Endothelial cell of umbilical vein (primary cell): Measurements from ENCODE around the gene SMIM21. TPM values are rescaled to one million over a fixed set of nuclear protein-coding genes. Genes with fewer than 3 reads are reported as not detected.

Experiments
- BruUV-seq: library from RNA; stranded (reverse); fragments of 400-500 nt; replicated peaks from 2 replicates; lab custom pipeline; 2021; lab: Mats Ljungman, UMichigan
- CTCF ChIA-PET: fragments of 300-600, 350-600 bp; sonication (Branson Sonifier 250); formaldehyde crosslinking; loops from one replicate; lab custom pipeline; 2021; ENCODE audit warnings: antibody characterized with exemption, inconsistent platforms; lab: Charles Lee
- POLR2A ChIA-PET: fragments of 300-600, 350-600 bp; sonication (Branson Sonifier 250); formaldehyde crosslinking; loops from one replicate; lab custom pipeline; 2021; ENCODE audit warnings: antibody characterized with exemption, inconsistent platforms; lab: Charles Lee
- DNase-seq: peaks from one replicate; pipeline ENCODE4 v3.0.0-alpha.2; 2011; ENCODE audit warnings: low read depth, low spot score
- FAIRE-seq: peaks from 2 replicates; lab custom pipeline; 2011; peaks lifted over from hg19 to GRCh38; lab: Jason Lieb, UNC
- H2AFZ ChIP-seq: 2 replicates; pipeline ENCODE4 v1.6.0; 2012; ENCODE audit warnings: low read depth, low read length, control low read depth, inconsistent platforms
- H3K27ac ChIP-seq: 2 replicates; pipeline ENCODE4 v1.5.1; 2011; ENCODE audit warnings: low read depth, mild to moderate bottlenecking, control low read depth, low read length, moderate library complexity; ENCODE audit not compliant: insufficient read depth
- H3K27me3 ChIP-seq, 2 experiments: 2 replicates each; pipeline versions ENCODE4 v1.6.0 to v1.6.1; 2011; ENCODE audit warnings: low read length in 2 of 2, mixed read lengths in 1 of 2; ENCODE audit not compliant: control insufficient read depth in 2 of 2, insufficient read depth in 2 of 2
- H3K36me3 ChIP-seq, 2 experiments: 2 replicates in 1 of 2; 3 replicates in 1 of 2; pipeline ENCODE4 v1.5.1; 2011; ENCODE audit warnings: low read length in 2 of 2, mild to moderate bottlenecking in 1 of 2, moderate library complexity in 1 of 2; ENCODE audit not compliant: control insufficient read depth in 2 of 2, insufficient read depth in 2 of 2; ENCODE audit errors: extremely low read depth in 1 of 2
- H3K4me1 ChIP-seq: 3 replicates; pipeline ENCODE4 v1.5.1; 2011; ENCODE audit warnings: mild to moderate bottlenecking, low read length; ENCODE audit not compliant: control insufficient read depth, insufficient read depth; ENCODE audit errors: extremely low read depth
- H3K4me2 ChIP-seq: 2 replicates; pipeline ENCODE4 v1.6.1; 2011; ENCODE audit warnings: low read length, control low read depth, mixed read lengths; ENCODE audit not compliant: insufficient read depth
- H3K4me3 ChIP-seq, 3 experiments: fragments of 200-600 bp in 1 of 3; sonication (generic), shearing (Covaris generic) in 1 of 3; replicated peaks in 1 of 3; 2 replicates each; pipeline ENCODE4 v1.5.1; 2011 to 2016; ENCODE audit warnings: control low read depth in 3 of 3, low read length in 3 of 3, mild to moderate bottlenecking in 2 of 3, inconsistent platforms in 1 of 3, low read depth in 1 of 3, moderate library complexity in 1 of 3; ENCODE audit not compliant: insufficient read depth in 1 of 3
- H3K79me2 ChIP-seq: 2 replicates; pipeline ENCODE4 v1.6.0; 2012; ENCODE audit warnings: low read length, inconsistent platforms; ENCODE audit not compliant: control insufficient read depth, insufficient read depth
- H3K9ac ChIP-seq: replicated peaks from 2 replicates; pipeline ENCODE3; 2011; ENCODE audit warnings: low read length, control low read depth; ENCODE audit not compliant: insufficient read depth; ENCODE audit errors: extremely low read depth
- H3K9me1 ChIP-seq: replicated peaks from 3 replicates; pipeline ENCODE4 v1.6.0; 2011; ENCODE audit warnings: mild to moderate bottlenecking, low read length; ENCODE audit not compliant: control insufficient read depth, insufficient read depth; ENCODE audit errors: extremely low read depth
- H3K9me3 ChIP-seq: replicated peaks from 2 replicates; pipeline ENCODE4 v1.5.1; 2012; ENCODE audit warnings: low read length, inconsistent platforms; ENCODE audit not compliant: control insufficient read depth, insufficient read depth
- H4K20me1 ChIP-seq: replicated peaks from 2 replicates; pipeline ENCODE3; 2011; ENCODE audit warnings: mild to moderate bottlenecking, low read length; ENCODE audit not compliant: control insufficient read depth, insufficient read depth; ENCODE audit errors: extremely low read depth
- CTCF ChIP-seq, 2 donors: IDR thresholded peaks; 1 replicate in 1 of 2; 2 replicates in 1 of 2; pipeline ENCODE4 v1.5.1; 2011; ENCODE audit warnings: low read length in 2 of 2, mild to moderate bottlenecking in 2 of 2, moderate library complexity in 2 of 2, control low read depth in 1 of 2, inconsistent platforms in 1 of 2, low read depth in 1 of 2; ENCODE audit not compliant: insufficient read depth in 1 of 2; ENCODE audit errors: extremely low read depth in 1 of 2
- EZH2 ChIP-seq: IDR thresholded peaks from 2 replicates; pipeline ENCODE4 v1.6.1; 2012; ENCODE audit warnings: borderline replicate concordance, low read depth, mild to moderate bottlenecking, moderate library complexity, low read length, inconsistent platforms; ENCODE audit not compliant: severe bottlenecking
- FOS ChIP-seq: IDR thresholded peaks from 2 replicates; pipeline ENCODE4 v1.6.1; 2011; ENCODE audit warnings: mild to moderate bottlenecking, low read length, moderate library complexity, borderline replicate concordance; ENCODE audit not compliant: insufficient read depth
- GATA2 ChIP-seq: IDR thresholded peaks from 2 replicates; pipeline ENCODE4 v1.7.0; 2011; ENCODE audit warnings: low read depth, mild to moderate bottlenecking, moderate library complexity, mixed read lengths, low read length; ENCODE audit not compliant: insufficient read length, insufficient read depth
- JUN ChIP-seq: IDR thresholded peaks from 2 replicates; pipeline ENCODE4 v1.6.1; 2011; ENCODE audit warnings: borderline replicate concordance, low read depth; ENCODE audit not compliant: insufficient read length, insufficient read depth
- MAX ChIP-seq: IDR thresholded peaks from 2 replicates; pipeline ENCODE4 v1.6.1; 2011; ENCODE audit not compliant: insufficient read depth, insufficient read length
- MYC ChIP-seq: IDR thresholded peaks from one replicate; pipeline ENCODE4 v1.6.1; 2011; ENCODE audit warnings: mild to moderate bottlenecking, low read depth, low read length
- POLR2A ChIP-seq: IDR thresholded peaks from 2 replicates; pipeline ENCODE4 v1.6.1; 2012; ENCODE audit warnings: low read depth, mild to moderate bottlenecking, control low read depth, low read length
- POLR2AphosphoS5 ChIP-seq: IDR thresholded peaks from 2 replicates; pipeline ENCODE4 v1.6.1; 2012; ENCODE audit warnings: low read depth, mild to moderate bottlenecking, control low read depth, low read length, moderate library complexity; ENCODE audit not compliant: insufficient read depth
- dilution Hi-C: fragments of 300-500 bp; cut with MboI; formaldehyde crosslinking; loops from one replicate; pipeline ENCODE4 v1.15.0; 2019; ENCODE audit warnings: low sequenced_read_pairs; ENCODE audit not compliant: extremely low pct_ligation_motif_present
- intact Hi-C: fragments of 100-400 bp; cut with micrococcal nuclease; formaldehyde crosslinking; loops from one replicate; pipeline ENCODE4 v1.10.0; 2022
- polyA plus RNA-seq, 4 experiments: library from polyadenylated mRNA; depleted of rRNA in 3 of 4; stranded (reverse) in 3 of 4; unstranded in 1 of 4; fragments of >200 nt; gene quantifications; 2 replicates each; pipeline versions ENCODE4 v1.2.1 to v1.2.3, GENCODE V29; 2011 to 2012; ENCODE audit warnings: missing spikeins in 1 of 4
- total RNA-seq: library from RNA; stranded (reverse); gene quantifications from 2 replicates; pipeline ENCODE4 v1.2.3, GENCODE V29; 2021

SMIM21 gene
- total and polyA plus RNA-seq, 2 donors (not counting 3 experiments of a cell fraction or from before 2014, with no cell fraction given): not detected

GRCh38 chr18:75408554-75409506 is 18.7 kb downstream of the SMIM21 start:
- intact Hi-C loops (no loop called here), dilution Hi-C loops (no loop called here)
- Histone ChIP-seq H3K4me1 (no peaks in the 10 kb centered on the region), H2AFZ (no peak overlapping the region), H4K20me1 (no peaks in the 10 kb centered on the region), H3K9me1 (no peaks in the 10 kb centered on the region), H3K9ac (no peak overlapping the region), H3K79me2 (no peaks in the 10 kb centered on the region), H3K4me3 (no peak overlapping the region), H3K36me3 (no peaks in the 10 kb centered on the region), H3K27me3 (no peaks in the 10 kb centered on the region), H3K9me3 (no peaks in the 10 kb centered on the region), H3K4me2 (no peak overlapping the region), H3K27ac (no peak overlapping the region)
- DNase-seq: peak; percentile 3
- TF ChIP-seq MAX (no peak), FOS (no peak), POLR2AphosphoS5 (no peak), MYC (no peak), GATA2 (no peak), EZH2 (no peak), CTCF (IDR thresholded peaks at IDR 0.05; ENCODE audit: extremely low read depth in 1 of 2, insufficient read depth in 1 of 2, low read depth in 1 of 2, low read length in 2 of 2) (no peak), POLR2A (no peak), JUN (no peak)
- CTCF ChIA-PET: no interaction called here
- no peak for FAIRE-seq
- POLR2A ChIA-PET: no interaction called here
- no TSS peak for BruUV-seq
